GM12874 (cell line): Measurements from ENCODE around the gene PRDM11.

ENCODE experiments used
- CTCF ChIP-seq: IDR thresholded peaks from 2 replicates; pipeline ENCODE4 v1.5.1; 2011; ENCODE audit warnings: low read depth, mild to moderate bottlenecking, control low read depth, low read length, moderate library complexity; ENCODE audit not compliant: insufficient read depth

Gene PRDM11

GRCh38 chr11:45216901-45217300, 70.5 kb downstream of the PRDM11 start:
- no peak for TF ChIP-seq CTCF

- no peak for TF ChIP-seq CTCF
Measured at GRCh38 chr11:45217991-45218390, 71.6 kb downstream of the PRDM11 start.

GRCh38 chr11:45218705-45219104, 72.3 kb downstream of the PRDM11 start:
- TF ChIP-seq CTCF = no peak

GRCh38 chr11:45219411-45219810, 73.0 kb downstream of the PRDM11 start:
- TF ChIP-seq CTCF = no peak

- TF ChIP-seq CTCF = no peak
Measured at GRCh38 chr11:45223496-45223895, 77.1 kb downstream of the PRDM11 start.

GRCh38 chr11:45224766-45225165, 78.3 kb downstream of the PRDM11 start:
- TF ChIP-seq CTCF = no peak

- no peak for TF ChIP-seq CTCF
Measured at GRCh38 chr11:45225277-45225676, 78.8 kb downstream of the PRDM11 start.
